SKM-1 treated with dmso at 0.1 percent for 144 hours (cell line): ENCODE data around the gene ZNF587B.
A peak's percentile ranks its signal among the peaks of the same experiment; 100 is the strongest.
"Not testable (repeated sequence)": the region's sequence is repeated elsewhere in the genome, so short reads cannot be mapped to it uniquely, and the experiment has no call there.

Experiments used
- DNase-seq: peaks from one replicate; lab custom pipeline; 2025; ENCODE audit not compliant: unreplicated experiment; lab: John Stamatoyannopoulos, UW

ZNF587B gene

GRCh38 chr19:57830071-57830602 is at the start of gene ZNF587B:
ZNF587B (plus strand) TSS chr19:57830299; CDS start chr19:57830529, 230 bp downstream.
- DNase-seq, result no peak

- DNase-seq, result no peak
Measured at GRCh38 chr19:57786286-57786685, 43.8 kb upstream of the ZNF587B start.

GRCh38 chr19:57786906-57787305 is 43.2 kb upstream of the ZNF587B start:
- DNase-seq, result no peak

- DNase-seq, result no peak
Measured at GRCh38 chr19:57788114-57788692, 41.9 kb upstream of the ZNF587B start.

GRCh38 chr19:57789288-57789687 is 40.8 kb upstream of the ZNF587B start:
- DNase-seq, result no peak

- DNase-seq, result not testable (repeated sequence)
Measured at GRCh38 chr19:57796580-57796979, 33.5 kb upstream of the ZNF587B start.

- no peak for DNase-seq
Measured at GRCh38 chr19:57800696-57801095, 29.4 kb upstream of the ZNF587B start.

GRCh38 chr19:57802269-57802668 is 27.8 kb upstream of the ZNF587B start:
- no peak for DNase-seq

- no peak for DNase-seq
Measured at GRCh38 chr19:57803265-57803593, 26.9 kb upstream of the ZNF587B start.

GRCh38 chr19:57803594-57804325 is 26.3 kb upstream of the ZNF587B start:
- DNase-seq, result no peak

- DNase-seq, result no peak
Measured at GRCh38 chr19:57807541-57807940, 22.6 kb upstream of the ZNF587B start.

GRCh38 chr19:57810410-57811295 is 19.4 kb upstream of the ZNF587B start:
- not testable (repeated sequence) for DNase-seq

GRCh38 chr19:57812226-57812625 is 17.9 kb upstream of the ZNF587B start:
- no peak for DNase-seq

GRCh38 chr19:57812975-57813820 is 16.9 kb upstream of the ZNF587B start:
- DNase-seq, result not testable (repeated sequence)

- DNase-seq, result no peak
Measured at GRCh38 chr19:57813919-57814504, 16.1 kb upstream of the ZNF587B start.

- peak; percentile 63 for DNase-seq
Measured at GRCh38 chr19:57814505-57815246, 15.4 kb upstream of the ZNF587B start, which contains the start of gene ZNF552. ZNF552 (minus strand) TSS chr19:57814913; CDS start chr19:57814743, 170 bp downstream.

GRCh38 chr19:57815247-57816075 is 14.6 kb upstream of the ZNF587B start:
- no peak for DNase-seq

- no peak for DNase-seq
Measured at GRCh38 chr19:57816652-57817051, 13.4 kb upstream of the ZNF587B start.

GRCh38 chr19:57817976-57818375 is 12.1 kb upstream of the ZNF587B start:
- DNase-seq, result no peak
